Thyroid gland (tissue), 4 donors: Measurements from ENCODE around the gene GALNT14.

Source experiments
- POLR2A ChIP-seq, 2 donors: fragments of 450-650 bp; IDR thresholded peaks; one replicate each; pipeline ENCODE4 v1.6.1; 2017; ENCODE audit warnings: antibody characterized with exemption in 2 of 2, mild to moderate bottlenecking in 2 of 2, moderate library complexity in 1 of 2
- TF ChIP-seq, protein P1 (sequence below), 6 experiments: fragments of 200-600 bp in 3 of 6; fragments of 450-650 bp in 3 of 6; sonication (generic) in 3 of 6; IDR thresholded peaks; one replicate each; pipeline ENCODE4 v1.5.1; 2016 to 2019; ENCODE audit warnings: antibody characterized with exemption in 6 of 6, mild to moderate bottlenecking in 2 of 6, inconsistent platforms in 1 of 6, moderate library complexity in 1 of 6

DNA sequence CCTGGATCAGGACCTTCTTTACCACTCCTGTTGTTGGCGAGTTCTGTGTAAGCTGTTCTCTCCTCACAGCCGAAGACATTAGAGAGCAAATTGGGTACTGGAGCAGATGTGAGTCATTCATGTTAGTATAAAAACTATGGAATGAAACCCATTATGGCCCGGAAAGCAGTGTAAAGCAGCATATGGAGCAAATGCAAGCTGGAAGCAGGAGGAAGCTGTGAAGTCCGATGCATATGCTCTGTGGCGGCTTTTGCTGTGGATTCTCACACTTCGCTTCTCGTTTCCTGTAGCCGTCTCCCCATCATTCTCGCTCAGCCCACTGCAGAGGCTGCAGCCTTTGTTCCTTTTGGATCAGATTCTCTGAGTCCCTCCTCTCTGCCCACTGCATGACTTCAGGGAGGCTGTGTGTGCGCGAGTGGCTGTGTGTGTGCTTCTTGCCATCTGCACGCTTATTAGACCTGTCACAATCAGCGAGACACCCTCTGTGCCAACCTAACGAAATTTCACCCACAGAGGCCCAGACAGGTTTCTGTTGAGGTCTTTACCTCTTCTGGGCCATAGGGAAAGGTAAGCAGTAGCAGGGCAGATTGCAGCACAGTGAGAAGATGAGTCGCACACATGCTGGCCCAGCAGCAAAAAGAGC is 3.3 kb upstream of the GALNT14 start:
- TF ChIP-seq, protein P1, sequence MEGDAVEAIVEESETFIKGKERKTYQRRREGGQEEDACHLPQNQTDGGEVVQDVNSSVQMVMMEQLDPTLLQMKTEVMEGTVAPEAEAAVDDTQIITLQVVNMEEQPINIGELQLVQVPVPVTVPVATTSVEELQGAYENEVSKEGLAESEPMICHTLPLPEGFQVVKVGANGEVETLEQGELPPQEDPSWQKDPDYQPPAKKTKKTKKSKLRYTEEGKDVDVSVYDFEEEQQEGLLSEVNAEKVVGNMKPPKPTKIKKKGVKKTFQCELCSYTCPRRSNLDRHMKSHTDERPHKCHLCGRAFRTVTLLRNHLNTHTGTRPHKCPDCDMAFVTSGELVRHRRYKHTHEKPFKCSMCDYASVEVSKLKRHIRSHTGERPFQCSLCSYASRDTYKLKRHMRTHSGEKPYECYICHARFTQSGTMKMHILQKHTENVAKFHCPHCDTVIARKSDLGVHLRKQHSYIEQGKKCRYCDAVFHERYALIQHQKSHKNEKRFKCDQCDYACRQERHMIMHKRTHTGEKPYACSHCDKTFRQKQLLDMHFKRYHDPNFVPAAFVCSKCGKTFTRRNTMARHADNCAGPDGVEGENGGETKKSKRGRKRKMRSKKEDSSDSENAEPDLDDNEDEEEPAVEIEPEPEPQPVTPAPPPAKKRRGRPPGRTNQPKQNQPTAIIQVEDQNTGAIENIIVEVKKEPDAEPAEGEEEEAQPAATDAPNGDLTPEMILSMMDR (IDR thresholded peaks at IDR 0.05), result no peak
- no peak for TF ChIP-seq POLR2A (IDR thresholded peaks at IDR 0.05)
